ENCODE measurements around the gene PADI2.

DNA sequence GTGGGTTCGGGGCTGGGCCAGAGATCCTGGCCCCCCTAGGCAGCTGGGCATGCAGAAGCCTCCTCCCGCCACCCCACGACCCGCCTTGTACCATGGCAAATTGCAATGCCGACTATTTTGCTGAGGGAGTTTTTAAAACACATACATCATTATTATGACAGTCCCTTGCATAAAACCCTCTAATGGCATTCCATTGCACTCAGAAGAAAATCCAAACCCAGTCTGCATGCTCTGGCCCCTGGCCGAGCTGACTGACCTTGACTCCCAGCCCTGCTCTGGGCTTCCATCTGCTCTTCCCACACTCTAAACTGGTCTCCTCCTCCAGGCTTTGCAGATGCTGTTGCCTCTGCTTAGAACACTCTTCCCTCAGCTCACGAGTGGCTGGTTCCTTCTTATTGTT is 28.0 kb downstream of the PADI2 start:
- TF ChIP-seq, protein P1, sequence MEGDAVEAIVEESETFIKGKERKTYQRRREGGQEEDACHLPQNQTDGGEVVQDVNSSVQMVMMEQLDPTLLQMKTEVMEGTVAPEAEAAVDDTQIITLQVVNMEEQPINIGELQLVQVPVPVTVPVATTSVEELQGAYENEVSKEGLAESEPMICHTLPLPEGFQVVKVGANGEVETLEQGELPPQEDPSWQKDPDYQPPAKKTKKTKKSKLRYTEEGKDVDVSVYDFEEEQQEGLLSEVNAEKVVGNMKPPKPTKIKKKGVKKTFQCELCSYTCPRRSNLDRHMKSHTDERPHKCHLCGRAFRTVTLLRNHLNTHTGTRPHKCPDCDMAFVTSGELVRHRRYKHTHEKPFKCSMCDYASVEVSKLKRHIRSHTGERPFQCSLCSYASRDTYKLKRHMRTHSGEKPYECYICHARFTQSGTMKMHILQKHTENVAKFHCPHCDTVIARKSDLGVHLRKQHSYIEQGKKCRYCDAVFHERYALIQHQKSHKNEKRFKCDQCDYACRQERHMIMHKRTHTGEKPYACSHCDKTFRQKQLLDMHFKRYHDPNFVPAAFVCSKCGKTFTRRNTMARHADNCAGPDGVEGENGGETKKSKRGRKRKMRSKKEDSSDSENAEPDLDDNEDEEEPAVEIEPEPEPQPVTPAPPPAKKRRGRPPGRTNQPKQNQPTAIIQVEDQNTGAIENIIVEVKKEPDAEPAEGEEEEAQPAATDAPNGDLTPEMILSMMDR (IDR thresholded peaks at IDR 0.05), result no peak
- TF ChIP-seq EP300 (IDR thresholded peaks at IDR 0.05), result no peak
- no peak for TF ChIP-seq POLR2A (IDR thresholded peaks at IDR 0.05)

All from upper lobe of left lung (tissue), 4 donors.